ENCODE data around the gene MAST4. TPM values are rescaled to one million over a fixed set of nuclear protein-coding genes. Genes with fewer than 3 reads are reported as not detected.
A peak's percentile ranks its signal among the peaks of the same experiment; 100 is the strongest.

MAST4 gene
- total RNA-seq, 1 donor from 2014 or later: 17.2 TPM

- POLR2A ChIA-PET: interaction anchor here (2.1 kb wide), 1 partner anchor 10 kb away, joined by 6 read pairs; no protein-coding TSS in a partner anchor
- H3K27ac Mint-ChIP-seq: peak overlapping the region; percentile 33
- no peak overlapping the region for H3K4me3 Mint-ChIP-seq
- H3K36me3 Mint-ChIP-seq (ENCODE audit: low read depth): peaks cover 57% of the 10 kb centered on the region
- TF ChIP-seq, protein P1, sequence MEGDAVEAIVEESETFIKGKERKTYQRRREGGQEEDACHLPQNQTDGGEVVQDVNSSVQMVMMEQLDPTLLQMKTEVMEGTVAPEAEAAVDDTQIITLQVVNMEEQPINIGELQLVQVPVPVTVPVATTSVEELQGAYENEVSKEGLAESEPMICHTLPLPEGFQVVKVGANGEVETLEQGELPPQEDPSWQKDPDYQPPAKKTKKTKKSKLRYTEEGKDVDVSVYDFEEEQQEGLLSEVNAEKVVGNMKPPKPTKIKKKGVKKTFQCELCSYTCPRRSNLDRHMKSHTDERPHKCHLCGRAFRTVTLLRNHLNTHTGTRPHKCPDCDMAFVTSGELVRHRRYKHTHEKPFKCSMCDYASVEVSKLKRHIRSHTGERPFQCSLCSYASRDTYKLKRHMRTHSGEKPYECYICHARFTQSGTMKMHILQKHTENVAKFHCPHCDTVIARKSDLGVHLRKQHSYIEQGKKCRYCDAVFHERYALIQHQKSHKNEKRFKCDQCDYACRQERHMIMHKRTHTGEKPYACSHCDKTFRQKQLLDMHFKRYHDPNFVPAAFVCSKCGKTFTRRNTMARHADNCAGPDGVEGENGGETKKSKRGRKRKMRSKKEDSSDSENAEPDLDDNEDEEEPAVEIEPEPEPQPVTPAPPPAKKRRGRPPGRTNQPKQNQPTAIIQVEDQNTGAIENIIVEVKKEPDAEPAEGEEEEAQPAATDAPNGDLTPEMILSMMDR (IDR thresholded peaks at IDR 0.05): no peak
- peaks cover 45% of the 10 kb centered on the region for H3K4me1 Mint-ChIP-seq
- CTCF ChIA-PET: interaction anchor here (0.8 kb wide), 1 partner anchor 10 kb away, joined by 4 read pairs; no protein-coding TSS in a partner anchor
- intact Hi-C loops (cut with micrococcal nuclease): no loop called here
- H3K27me3 Mint-ChIP-seq: no peaks in the 10 kb centered on the region
- ATAC-seq (ENCODE audit: low read depth) (no peak), DNase-seq (no peak)
- peaks cover 19% of the 10 kb centered on the region for H3K9me3 Mint-ChIP-seq
Observed at GRCh38 chr5:67176936-67177335, 580.7 kb downstream of the MAST4 start.

DNA sequence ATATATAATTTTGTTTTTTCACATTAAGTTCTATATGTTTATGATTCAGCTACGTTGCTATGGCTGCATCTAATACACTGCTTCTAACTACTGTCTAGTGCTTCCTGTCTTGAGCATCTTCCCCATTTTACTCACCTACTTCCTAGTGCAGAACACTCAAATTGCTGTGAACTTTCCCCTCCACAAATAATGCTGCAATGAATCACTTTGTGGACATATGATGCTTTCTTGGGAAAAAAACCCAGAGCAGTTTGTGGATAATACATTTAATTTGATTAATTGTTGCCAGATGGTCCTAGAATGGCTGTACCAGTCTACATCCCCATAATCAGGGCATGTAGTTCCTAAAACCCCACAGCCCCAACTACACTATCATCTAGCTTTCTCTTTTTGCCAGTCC, 581.9 kb downstream of the MAST4 start:
- TF ChIP-seq, protein P1 (IDR thresholded peaks at IDR 0.05): no peak
- H3K4me3 Mint-ChIP-seq: no peak overlapping the region
- peak overlapping the region; percentile 41 for H3K27ac Mint-ChIP-seq
- ChIA-PET CTCF (interaction anchor here (1.3 to 3.4 kb wide), 2 partner anchors 12 to 31 kb away, joined by 4 to 11 read pairs; no protein-coding TSS in a partner anchor), POLR2A (interaction anchor here (1.3 to 1.5 kb wide), 2 partner anchors 11 to 15 kb away, joined by 4 to 5 read pairs; no protein-coding TSS in a partner anchor)
- H3K27me3 Mint-ChIP-seq: no peaks in the 10 kb centered on the region
- ATAC-seq (ENCODE audit: low read depth) (no peak), DNase-seq (no peak)
- peaks cover 19% of the 10 kb centered on the region for H3K9me3 Mint-ChIP-seq
- peaks cover 55% of the 10 kb centered on the region for H3K4me1 Mint-ChIP-seq
- intact Hi-C loops (cut with micrococcal nuclease): no loop called here
- peaks cover 67% of the 10 kb centered on the region for H3K36me3 Mint-ChIP-seq (ENCODE audit: low read depth)

DNA sequence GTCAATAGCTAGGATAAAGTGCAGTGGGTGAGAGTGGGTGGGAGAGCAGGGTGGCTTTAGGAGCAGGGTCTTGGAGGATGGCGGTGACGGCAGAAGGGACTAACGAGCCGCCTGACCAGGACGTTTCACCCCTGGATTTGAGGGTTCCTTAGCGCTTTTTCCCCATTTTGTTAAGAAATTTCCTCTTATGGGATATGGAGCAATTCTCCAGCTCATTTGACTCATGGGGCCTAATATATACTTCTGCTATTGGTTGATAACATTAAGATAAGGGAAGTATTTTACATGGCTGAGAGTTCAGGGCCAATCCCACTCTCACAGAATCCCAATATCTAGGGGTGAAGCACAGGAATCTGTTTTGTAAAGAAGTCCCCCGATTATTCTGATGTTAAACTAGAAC, 582.8 kb downstream of the MAST4 start:
- ChIA-PET POLR2A (interaction anchor here (0.6 to 1.5 kb wide), 3 partner anchors 9 to 14 kb away, joined by 4 to 6 read pairs (median 5); no protein-coding TSS in a partner anchor), CTCF (interaction anchor here (1.3 to 3.4 kb wide), 2 partner anchors 12 to 30 kb away, joined by 4 to 11 read pairs; no protein-coding TSS in a partner anchor)
- TF ChIP-seq, protein P1 (IDR thresholded peaks at IDR 0.05): no peak
- no peak overlapping the region for H3K4me3 Mint-ChIP-seq
- intact Hi-C loops (cut with micrococcal nuclease): loop anchor here (1.0 kb wide), 1 partner anchor 8 kb away; no protein-coding TSS in a partner anchor
- H3K27ac Mint-ChIP-seq: peak overlapping the region; percentile 41
- peaks cover 64% of the 10 kb centered on the region for H3K4me1 Mint-ChIP-seq
- ATAC-seq (ENCODE audit: low read depth) (no peak), DNase-seq (no peak)
- no peaks in the 10 kb centered on the region for H3K27me3 Mint-ChIP-seq
- peaks cover 19% of the 10 kb centered on the region for H3K9me3 Mint-ChIP-seq
- H3K36me3 Mint-ChIP-seq (ENCODE audit: low read depth): peaks cover 76% of the 10 kb centered on the region

GRCh38 chr5:67179697-67180361, 583.6 kb downstream of the MAST4 start:
- POLR2A ChIA-PET: interaction anchor here (0.6 to 1.2 kb wide), 5 partner anchors 12 to 27 kb away, joined by 3 to 4 read pairs (median 3); partner anchors contain the start of gene CD180
- no peak for ATAC-seq (ENCODE audit: low read depth)
- peaks cover 19% of the 10 kb centered on the region for H3K9me3 Mint-ChIP-seq
- H3K27me3 Mint-ChIP-seq: no peaks in the 10 kb centered on the region
- intact Hi-C loops (cut with micrococcal nuclease): loop anchor here (1.0 kb wide), 1 partner anchor 7 kb away; no protein-coding TSS in a partner anchor
- peaks cover 83% of the 10 kb centered on the region for H3K36me3 Mint-ChIP-seq (ENCODE audit: low read depth)
- TF ChIP-seq, protein P1 (IDR thresholded peaks at IDR 0.05): no peak
- CTCF ChIA-PET: interaction anchor here (1.2 to 3.4 kb wide), 4 partner anchors 8 to 23 kb away, joined by 3 to 11 read pairs (median 8); no protein-coding TSS in a partner anchor
- H3K27ac Mint-ChIP-seq: peak overlapping the region; percentile 71
- peaks cover 69% of the 10 kb centered on the region for H3K4me1 Mint-ChIP-seq
- DNase-seq: no peak
- no peak overlapping the region for H3K4me3 Mint-ChIP-seq

Measured in activated B cell treated with CpG ODN at 0.5 μM for 24 hours (primary cell).